Neural cell (in vitro differentiated cells): ENCODE data around the gene IL17B.

ENCODE experiments used
- EP300 ChIP-seq: fragments of 450-650 bp; conservative IDR thresholded peaks from 2 replicates; pipeline ENCODE4 v1.6.1; 2014; ENCODE audit warnings: antibody characterized with exemption, mild to moderate bottlenecking, moderate library complexity; ENCODE audit not compliant: poor library complexity, severe bottlenecking
- EZH2 ChIP-seq: fragments of 200-600, 300-800 bp; shearing (Covaris generic), sonication (generic); IDR thresholded peaks from 2 replicates; pipeline ENCODE4 v1.6.1; 2014; ENCODE audit warnings: antibody characterized with exemption, low read length, borderline replicate concordance, mild to moderate bottlenecking; ENCODE audit not compliant: insufficient read depth, poor library complexity, severe bottlenecking
- TF ChIP-seq, protein P1 (sequence below): fragments of 450-650 bp; IDR thresholded peaks from 2 replicates; pipeline ENCODE4 v1.5.1; 2014; ENCODE audit warnings: antibody characterized with exemption, mild to moderate bottlenecking, moderate library complexity; ENCODE audit not compliant: poor library complexity, severe bottlenecking

GRCh38 chr5:149363358-149363757, 15.7 kb downstream of the IL17B start:
- TF ChIP-seq, protein P1, sequence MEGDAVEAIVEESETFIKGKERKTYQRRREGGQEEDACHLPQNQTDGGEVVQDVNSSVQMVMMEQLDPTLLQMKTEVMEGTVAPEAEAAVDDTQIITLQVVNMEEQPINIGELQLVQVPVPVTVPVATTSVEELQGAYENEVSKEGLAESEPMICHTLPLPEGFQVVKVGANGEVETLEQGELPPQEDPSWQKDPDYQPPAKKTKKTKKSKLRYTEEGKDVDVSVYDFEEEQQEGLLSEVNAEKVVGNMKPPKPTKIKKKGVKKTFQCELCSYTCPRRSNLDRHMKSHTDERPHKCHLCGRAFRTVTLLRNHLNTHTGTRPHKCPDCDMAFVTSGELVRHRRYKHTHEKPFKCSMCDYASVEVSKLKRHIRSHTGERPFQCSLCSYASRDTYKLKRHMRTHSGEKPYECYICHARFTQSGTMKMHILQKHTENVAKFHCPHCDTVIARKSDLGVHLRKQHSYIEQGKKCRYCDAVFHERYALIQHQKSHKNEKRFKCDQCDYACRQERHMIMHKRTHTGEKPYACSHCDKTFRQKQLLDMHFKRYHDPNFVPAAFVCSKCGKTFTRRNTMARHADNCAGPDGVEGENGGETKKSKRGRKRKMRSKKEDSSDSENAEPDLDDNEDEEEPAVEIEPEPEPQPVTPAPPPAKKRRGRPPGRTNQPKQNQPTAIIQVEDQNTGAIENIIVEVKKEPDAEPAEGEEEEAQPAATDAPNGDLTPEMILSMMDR, result no peak
- no peak for TF ChIP-seq EP300
- no peak for TF ChIP-seq EZH2
